HG02981 (cell line): ENCODE results near the gene AGAP5.

Experiments
- ATAC-seq: cut with Tn5 transposase; IDR thresholded peaks from one replicate; pipeline ENCODE4 v1.9.1; 2021; ENCODE audit warnings: mild to moderate bottlenecking, moderate library complexity; ENCODE audit not compliant: unreplicated experiment

The AGAP5 gene

DNA sequence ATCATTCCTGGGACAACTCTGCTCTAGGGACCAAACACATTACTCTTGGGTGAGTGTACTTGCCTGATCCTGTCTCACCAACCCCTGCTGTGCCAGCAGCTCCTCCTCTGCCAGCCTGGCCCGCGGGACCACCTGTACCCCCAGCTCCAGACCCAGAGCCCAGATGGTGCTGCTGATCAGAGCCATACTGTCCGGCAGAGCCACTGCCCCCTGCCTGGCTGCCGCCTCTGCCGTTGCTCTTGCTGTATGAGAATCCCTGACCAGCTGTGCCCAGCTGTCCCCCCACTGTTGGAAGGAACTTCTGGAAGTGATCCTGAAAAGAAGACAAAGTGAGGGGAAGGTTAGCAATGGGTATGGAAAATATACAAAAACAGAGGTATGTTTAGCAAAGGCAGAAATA is 63.5 kb downstream of the AGAP5 start:
- ATAC-seq, result no peak

DNA sequence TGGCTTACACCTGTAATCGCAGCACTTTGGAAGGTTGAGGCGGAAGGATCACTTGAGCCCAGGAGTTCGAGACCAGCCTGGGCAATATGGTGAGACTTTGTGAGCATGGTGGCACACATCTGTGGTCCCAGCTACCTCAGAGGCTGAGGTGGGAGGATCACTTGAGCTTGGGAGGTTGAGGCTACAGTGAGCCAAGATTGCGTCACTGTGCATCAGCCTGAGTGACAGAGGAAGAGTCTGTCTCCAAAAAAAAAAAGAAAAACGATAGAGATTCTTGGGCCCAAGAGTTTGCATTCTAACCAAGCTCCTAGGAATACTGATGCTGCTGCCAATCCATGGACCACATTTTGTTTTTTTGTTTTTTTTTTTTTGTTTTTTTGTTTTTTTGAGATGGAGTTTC is 68.7 kb downstream of the AGAP5 start:
- no peak for ATAC-seq

DNA sequence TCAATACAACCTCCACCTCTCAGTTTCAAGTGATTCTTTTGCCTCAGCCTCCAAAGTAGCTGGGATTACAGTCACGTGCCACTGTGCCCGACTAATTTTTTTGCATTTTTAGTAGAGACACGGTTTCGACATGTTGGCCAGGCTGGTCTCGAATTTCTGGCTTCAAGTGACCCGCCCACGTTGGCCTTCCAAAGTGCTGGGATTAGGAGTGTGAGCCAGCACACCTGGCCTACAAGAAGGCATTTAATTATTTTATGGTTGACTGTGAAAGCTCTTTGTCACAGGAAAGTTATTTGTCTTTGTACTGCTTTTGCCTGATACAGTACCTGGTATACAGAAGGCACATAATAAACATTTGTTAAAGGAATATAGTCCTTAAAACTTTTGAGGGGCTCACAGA is 69.5 kb downstream of the AGAP5 start:
- no peak for ATAC-seq

DNA sequence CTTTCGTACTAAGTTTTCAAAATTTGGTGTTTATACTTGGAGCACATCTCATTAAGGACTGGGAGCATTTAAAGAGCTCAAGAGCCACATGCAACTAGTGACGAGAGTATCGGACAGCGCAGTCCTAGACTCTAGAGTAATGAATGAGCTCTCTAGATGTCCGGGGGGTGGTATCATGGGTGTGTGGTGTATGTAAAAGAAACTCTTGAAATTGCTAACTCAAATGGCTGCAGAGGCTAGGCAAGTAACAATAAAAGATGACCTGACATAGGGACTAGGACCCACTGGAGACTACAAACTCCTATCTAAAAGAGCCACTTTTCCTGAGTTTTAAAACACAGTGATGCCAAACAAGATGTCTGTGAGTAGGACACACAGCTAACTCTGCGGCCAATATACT is 70.6 kb downstream of the AGAP5 start:
- no peak for ATAC-seq

DNA sequence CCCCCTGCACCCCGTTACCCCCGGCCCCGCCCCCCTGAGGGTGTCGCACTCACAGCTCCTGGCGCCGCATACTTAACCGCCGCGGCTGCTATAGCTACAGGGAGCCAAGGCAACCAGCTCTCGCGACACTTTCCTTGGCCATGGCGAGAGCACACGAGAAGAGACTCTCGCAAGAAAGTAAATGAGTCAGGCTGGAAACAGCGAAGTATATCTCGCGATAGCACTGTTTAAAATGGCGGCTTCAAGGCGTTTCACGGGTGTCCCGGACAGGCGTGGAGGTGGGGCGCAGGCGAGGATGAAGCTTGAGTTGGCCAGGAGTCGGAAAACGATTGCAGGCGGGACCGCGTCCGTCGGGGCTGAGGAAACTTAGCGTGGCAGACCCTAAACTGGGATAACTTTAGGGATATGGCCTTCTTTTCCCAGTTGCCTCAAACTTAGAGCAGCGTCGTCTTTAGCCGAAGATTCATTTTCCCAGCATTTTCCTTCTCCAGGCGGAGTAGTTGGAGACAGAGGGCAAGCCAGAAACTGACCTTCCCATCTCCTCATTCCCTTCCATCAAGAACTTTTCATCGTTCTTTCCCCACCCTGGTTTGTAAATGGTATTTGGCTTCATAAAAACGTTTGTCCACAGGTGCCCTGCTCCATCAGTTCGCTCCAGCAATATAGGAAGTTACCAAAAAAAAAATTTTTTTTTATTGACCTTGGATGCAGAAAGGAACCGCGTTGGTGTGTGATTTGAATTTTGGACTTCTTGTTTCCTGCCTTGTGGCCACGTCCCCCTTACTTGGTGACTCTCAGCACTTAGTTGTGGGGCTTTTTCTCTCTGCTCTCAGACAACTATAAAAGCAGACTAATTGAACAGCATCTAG is 71.8 kb downstream of the AGAP5 start:
- peak; percentile 97 for ATAC-seq

DNA sequence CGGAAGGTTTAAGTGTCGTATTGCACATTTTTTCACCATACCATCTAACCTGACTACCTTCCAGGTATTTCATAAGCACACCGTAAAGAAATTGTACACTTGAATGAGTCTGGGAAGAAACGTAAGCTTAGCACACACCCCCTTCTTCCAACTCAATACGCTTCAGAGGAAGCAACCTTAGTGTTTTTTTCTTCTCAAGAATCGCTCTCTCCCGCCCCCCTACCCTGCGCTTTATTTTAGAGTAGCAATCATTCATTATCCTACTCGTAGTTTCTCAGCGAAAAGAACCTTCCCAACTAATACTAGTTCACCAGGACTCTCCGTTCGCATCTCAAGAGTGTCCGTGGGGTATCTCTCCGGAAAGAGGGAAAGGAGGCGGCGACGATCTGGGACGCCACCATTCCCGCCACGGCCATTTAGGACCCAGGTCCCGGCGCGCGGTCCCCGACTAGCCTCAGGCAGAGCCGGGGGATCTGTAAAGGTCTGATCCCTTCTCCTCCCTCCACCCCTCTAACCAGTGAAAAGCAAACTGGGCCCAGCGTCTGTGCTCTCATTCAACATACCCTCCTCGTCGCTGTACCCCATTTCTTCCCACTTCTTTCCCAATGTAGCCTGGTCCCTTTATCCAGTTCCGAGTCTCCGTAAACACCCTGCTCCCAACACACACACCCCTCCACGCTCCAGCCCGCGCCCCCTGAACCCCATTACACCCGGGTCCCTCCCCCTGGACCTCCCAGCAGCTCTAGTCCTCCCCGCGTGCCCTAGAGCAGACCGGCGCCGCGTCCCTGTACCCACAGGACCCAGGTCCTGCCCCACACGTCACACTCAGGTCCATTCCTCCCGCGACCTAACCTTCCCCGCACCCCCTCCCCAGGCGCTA is 72.7 kb downstream of the AGAP5 start:
- ATAC-seq, result peak; percentile 22
